ENCODE results near the gene TESK1.

- TF ChIP-seq CTCF (IDR thresholded peaks at IDR 0.05; ENCODE audit: low read depth, low read length) = no peak
- TF ChIP-seq POLR2A (IDR thresholded peaks at IDR 0.05; ENCODE audit: extremely low read depth, insufficient read length) = no peak
- no peak for TF ChIP-seq MAX (IDR thresholded peaks at IDR 0.05; ENCODE audit: low read depth, low read length)
- no peak for TF ChIP-seq MYC (IDR thresholded peaks at IDR 0.05; ENCODE audit: low read depth, low read length)
Observed at GRCh38 chr9:35574578-35575122, 30.4 kb upstream of the TESK1 start.
